AG04450 (cell line): ENCODE results near the gene SORCS2. TPM values are rescaled to one million over a fixed set of nuclear protein-coding genes. Genes with fewer than 3 reads are reported as not detected.

Source experiments
- CTCF ChIA-PET: fragments of 300-600, 350-600 bp; formaldehyde crosslinking; extraction: SDS; loops from one replicate; lab custom pipeline; 2022; ENCODE audit warnings: antibody characterized with exemption, inconsistent platforms; lab: Charles Lee
- POLR2A ChIA-PET: fragments of 350-600 bp; formaldehyde crosslinking; extraction: SDS; loops from one replicate; lab custom pipeline; 2021; ENCODE audit warnings: antibody characterized with exemption, inconsistent platforms; lab: Yijun Ruan, JAX
- DNase-seq: peaks from one replicate; pipeline ENCODE4 v3.0.0-alpha.2; 2011; ENCODE audit warnings: low read depth, low spot score
- H3K27ac ChIP-seq: one replicate; pipeline ENCODE4 v1.5.1; 2012; ENCODE audit warnings: low read depth, low read length, control low read depth
- H3K27me3 ChIP-seq: one replicate; pipeline ENCODE4 v1.6.0; 2012; ENCODE audit warnings: low read length; ENCODE audit not compliant: control insufficient read depth, insufficient read depth
- H3K4me3 ChIP-seq: 2 replicates; pipeline ENCODE4 v1.5.1; 2011; ENCODE audit warnings: mild to moderate bottlenecking, low read depth, low read length, control low read depth
- H3K9me3 ChIP-seq: 2 replicates; pipeline ENCODE4 v1.5.1; 2012; ENCODE audit warnings: low read length; ENCODE audit not compliant: control insufficient read depth, insufficient read depth
- polyA plus RNA-seq: library from polyadenylated mRNA; depleted of rRNA; stranded (reverse); fragments of >200 nt; gene quantifications from 2 replicates; pipeline ENCODE4 v1.2.3, GENCODE V29; 2011
- TF ChIP-seq, protein P1 (sequence below): IDR thresholded peaks from 2 replicates; pipeline ENCODE4 v1.5.1; 2011; ENCODE audit warnings: low read depth, low read length, control low read depth, inconsistent platforms

SORCS2 gene
- polyA plus RNA-seq, 1 experiment: 0.29 TPM

DNA sequence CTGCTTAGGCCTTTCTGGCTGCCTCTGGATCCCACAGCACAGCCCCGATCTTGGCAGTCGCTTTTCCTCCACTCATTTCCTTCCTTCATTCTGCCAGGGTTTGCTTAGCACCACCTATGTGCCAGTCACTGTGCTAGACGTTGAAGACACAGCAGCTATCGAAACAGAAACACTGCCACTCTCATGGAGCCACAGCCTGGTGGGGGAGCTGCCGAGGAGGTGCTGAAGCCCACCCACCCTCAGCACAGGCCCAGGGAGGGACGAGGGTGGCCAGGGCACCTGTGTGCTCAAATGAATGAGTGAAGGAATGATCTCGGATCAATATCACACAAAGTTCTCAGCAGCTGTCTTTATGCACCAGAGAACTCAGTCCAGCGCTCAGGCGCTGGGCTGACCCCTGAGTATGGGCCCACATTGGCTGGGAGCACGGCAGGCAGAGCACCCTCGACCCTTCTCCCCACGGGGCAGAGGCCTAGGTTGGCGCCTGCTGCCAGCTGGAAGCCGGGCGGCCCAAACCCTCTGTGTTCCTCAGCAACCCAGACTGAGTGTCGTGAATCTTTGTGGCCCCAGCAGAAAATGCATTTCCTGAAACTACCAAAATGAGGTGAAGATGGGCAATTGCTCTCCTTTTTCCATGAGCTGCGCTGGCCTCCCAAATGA, 108.9 kb downstream of the SORCS2 start:
- Histone ChIP-seq H3K27ac (no peak overlapping the region), H3K27me3 (peaks cover 37% of the 10 kb centered on the region), H3K4me3 (no peak overlapping the region), H3K9me3 (no peaks in the 10 kb centered on the region)
- TF ChIP-seq, protein P1, sequence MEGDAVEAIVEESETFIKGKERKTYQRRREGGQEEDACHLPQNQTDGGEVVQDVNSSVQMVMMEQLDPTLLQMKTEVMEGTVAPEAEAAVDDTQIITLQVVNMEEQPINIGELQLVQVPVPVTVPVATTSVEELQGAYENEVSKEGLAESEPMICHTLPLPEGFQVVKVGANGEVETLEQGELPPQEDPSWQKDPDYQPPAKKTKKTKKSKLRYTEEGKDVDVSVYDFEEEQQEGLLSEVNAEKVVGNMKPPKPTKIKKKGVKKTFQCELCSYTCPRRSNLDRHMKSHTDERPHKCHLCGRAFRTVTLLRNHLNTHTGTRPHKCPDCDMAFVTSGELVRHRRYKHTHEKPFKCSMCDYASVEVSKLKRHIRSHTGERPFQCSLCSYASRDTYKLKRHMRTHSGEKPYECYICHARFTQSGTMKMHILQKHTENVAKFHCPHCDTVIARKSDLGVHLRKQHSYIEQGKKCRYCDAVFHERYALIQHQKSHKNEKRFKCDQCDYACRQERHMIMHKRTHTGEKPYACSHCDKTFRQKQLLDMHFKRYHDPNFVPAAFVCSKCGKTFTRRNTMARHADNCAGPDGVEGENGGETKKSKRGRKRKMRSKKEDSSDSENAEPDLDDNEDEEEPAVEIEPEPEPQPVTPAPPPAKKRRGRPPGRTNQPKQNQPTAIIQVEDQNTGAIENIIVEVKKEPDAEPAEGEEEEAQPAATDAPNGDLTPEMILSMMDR: no peak
- POLR2A ChIA-PET: no interaction called here
- DNase-seq: no peak
- CTCF ChIA-PET: interaction anchor here (1.5 kb wide), 1 partner anchor 109 kb away, joined by 5 read pairs; the partner anchor contains the start of gene SORCS2

DNA sequence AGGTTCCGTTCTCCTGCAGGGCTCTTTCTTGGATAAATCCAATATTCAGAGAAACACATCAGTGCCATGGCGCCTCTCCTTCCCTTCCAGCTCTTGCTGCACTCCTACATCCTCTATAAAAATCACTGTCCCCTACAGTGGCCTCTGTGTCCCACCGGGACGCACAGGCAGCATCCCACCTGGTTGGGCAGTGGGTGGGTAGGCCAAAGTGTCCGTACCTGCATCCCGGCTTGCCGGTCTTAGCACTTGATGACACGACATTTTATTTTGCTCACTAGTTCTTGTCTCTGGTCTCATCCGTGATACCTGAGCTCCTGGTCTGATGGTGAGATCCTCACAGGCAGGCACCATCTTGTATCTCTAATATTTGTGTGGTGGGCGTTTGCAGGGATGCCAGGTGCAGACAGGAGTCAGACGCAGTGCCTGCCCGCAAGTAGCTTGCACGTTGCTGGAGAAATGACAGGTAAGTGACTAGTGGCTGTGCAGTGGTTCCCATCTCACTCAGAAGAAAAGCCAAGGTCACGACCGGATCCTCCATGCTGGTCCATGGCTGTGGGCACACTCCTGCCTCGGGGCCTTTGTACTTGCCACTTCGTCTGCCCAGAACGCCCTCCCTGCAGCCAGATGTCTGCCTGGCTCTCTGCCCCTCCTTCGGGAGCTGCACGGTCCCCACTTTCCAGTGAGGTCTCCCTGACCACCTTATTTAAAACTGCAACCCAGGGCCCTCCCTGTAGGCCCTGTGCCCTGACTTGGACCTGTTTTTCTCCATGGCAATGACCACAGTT, 109.7 kb downstream of the SORCS2 start:
- Histone ChIP-seq H3K9me3 (no peaks in the 10 kb centered on the region), H3K27me3 (peaks cover 45% of the 10 kb centered on the region), H3K27ac (no peak overlapping the region), H3K4me3 (no peak overlapping the region)
- TF ChIP-seq, protein P1: no peak
- ChIA-PET CTCF (interaction anchor here (1.4 to 1.5 kb wide), 2 partner anchors 110 to 231 kb away, joined by 3 to 5 read pairs; partner anchors contain the start of gene SORCS2), POLR2A (no interaction called here)
- no peak for DNase-seq

DNA sequence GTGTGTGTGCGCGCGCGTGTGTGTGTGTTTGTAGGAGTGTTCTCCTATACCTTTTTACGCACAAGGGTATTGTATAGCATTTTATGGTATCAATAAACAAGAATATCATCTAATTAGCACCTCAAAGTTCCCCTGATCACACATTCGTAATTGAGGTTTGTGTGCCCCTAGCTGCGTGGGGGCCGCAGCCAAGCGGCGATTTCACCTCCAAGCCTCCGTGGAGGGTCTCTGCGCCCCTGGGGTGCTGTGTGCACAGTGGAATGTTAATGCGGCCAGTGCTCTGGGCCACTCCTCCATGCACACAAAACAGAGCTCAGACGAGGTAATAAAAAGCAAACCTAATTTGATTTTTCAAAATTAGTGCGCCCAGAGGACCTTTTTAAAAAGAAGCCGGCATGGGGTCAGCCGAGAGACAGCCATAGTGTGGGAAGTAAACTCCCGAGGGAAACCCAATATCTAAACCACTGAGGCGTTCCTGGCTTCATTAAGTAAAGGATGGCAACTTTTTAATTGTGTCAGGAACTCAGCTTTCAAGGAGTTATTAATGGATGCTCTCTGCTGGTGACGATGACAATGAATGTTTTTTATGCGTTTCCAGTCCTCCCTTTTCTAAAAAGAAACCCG, 110.6 kb downstream of the SORCS2 start:
- Histone ChIP-seq H3K4me3 (no peak overlapping the region), H3K27me3 (peaks cover 47% of the 10 kb centered on the region), H3K27ac (no peak overlapping the region), H3K9me3 (no peaks in the 10 kb centered on the region)
- ChIA-PET CTCF (interaction anchor here (1.4 to 1.5 kb wide), 2 partner anchors 111 to 232 kb away, joined by 3 to 5 read pairs; partner anchors contain the start of gene SORCS2), POLR2A (no interaction called here)
- TF ChIP-seq, protein P1: no peak
- no peak for DNase-seq

DNA sequence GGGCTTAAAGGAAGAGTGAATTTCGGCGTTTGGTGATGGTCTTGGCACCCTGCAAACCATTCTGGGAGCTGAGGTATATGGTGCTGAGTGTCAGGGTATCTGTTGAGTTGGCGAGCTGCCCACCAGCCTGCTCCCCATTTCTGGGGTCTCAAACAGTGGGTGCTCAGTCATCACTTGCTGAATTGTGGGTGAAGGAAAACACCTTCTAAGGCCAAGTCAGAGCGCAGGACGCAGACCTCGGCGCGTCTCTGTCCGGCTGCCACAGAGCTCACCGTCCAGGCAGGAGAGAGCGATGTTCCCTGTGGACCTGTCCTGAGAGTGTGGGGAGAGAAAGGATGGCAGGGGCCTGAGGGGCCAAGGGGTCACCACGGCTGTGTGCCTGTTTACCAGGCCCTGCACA, 111.2 kb downstream of the SORCS2 start:
- POLR2A ChIA-PET: no interaction called here
- no peaks in the 10 kb centered on the region for H3K9me3 ChIP-seq
- CTCF ChIA-PET: interaction anchor here (1.4 kb wide), 1 partner anchor 232 kb away, joined by 3 read pairs; no protein-coding TSS in a partner anchor
- H3K27me3 ChIP-seq: peaks cover 48% of the 10 kb centered on the region
- H3K27ac ChIP-seq: no peak overlapping the region
- no peak overlapping the region for H3K4me3 ChIP-seq
- TF ChIP-seq, protein P1: no peak
- no peak for DNase-seq
